Left hindlimb (tissue), 1 donor: ENCODE results near the gene REL.

Experiments used
- DNase-seq: peaks from one replicate; pipeline ENCODE4 v3.0.0-alpha.2; 2018

REL gene

DNA sequence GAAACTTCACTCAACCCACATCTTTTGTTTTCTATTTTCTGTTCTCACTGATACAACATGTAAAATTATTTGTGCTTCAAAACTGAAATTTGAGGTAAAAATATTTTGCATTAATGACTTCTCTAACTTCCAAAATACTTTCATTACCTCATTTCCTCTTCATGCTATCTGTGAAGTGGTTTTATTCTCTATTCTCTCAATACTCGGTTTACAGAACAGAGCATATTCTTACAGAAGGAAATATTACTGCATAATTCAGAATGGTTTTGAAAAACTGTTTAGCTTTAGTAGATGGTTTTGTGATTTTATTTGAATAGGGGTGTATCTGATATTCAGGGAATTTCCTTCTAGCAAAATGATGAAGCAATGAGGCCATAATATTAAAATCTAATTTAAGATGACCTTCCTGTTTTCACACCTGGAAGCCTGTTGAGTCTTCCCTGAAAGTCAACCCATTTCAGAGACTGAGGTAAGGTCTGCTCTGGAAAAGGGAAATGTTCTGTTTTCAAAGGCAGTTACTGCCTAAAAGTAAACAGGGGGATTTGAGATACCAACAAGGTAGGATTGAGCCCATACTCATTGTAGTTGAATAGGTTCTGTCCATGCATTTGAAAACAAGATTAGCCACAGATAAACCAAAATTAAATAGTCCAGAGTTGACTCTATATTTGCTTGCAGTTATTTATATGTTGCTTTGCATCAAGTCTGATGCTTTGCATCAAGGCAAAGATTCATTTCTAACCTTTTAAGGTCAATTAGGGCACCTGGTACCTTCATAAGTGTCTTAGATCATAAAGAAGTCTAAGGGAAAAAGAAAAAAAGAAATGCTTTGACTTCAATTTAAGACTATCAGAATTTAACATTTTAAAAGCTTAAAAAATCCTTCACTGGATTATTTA, 85.4 kb downstream of the REL start:
- DNase-seq, result no peak

DNA sequence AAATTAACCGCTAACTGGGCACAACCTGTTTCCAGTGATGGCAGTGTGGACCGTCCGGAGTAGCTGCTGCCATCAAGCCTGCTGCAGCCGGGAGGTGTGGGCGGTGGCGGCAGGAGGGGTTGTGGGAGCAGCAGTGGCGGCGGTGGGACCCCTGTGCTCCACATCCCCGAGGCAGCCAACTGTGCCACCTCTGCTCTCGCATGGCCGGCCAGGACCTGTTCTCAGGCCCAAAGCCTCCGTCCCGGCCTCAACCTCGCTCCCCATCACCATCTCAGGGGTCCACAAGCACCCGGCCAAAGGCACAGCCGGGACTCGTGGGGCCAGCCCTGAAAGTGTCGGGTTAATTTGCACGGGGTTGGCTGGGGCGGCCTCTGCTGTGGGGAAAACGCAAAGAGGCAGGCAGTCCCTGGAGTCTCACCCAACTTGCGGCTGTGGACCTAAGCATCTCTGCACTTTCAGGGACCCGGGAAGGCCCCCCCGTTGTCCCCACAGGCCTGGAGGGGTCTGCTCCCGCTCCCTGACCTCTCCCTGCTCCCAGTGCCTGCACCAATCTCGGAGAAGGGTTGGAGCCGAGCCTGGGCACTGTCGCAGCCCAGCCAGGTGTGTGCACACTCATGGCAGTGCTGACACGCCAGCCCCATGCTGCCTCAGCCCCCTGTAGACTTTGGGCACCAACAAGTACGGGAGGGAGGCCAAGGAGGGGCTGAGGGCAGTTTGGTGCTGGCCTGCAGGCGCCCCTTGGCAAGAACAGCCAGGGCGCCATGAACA, 91.7 kb downstream of the REL start:
- DNase-seq, result no peak

DNA sequence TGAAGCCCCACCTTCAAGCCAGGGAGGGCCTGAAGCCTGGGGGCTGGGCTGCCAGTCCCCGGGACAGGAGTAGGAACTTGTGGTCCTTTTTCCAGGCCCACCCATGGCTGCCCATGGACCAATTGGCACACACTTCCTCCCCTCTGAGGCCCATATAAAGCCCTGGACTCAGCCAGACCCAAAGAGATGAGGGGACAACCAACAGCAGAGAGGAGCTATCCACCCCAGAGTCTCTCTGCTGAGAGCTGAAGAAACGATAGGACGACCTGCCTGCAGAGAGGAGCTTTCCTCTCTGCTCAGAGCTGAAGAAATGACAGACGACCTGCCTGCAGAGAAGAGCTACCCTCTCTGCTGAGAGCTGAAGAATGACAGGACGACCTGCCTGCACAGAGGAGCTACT, 92.3 kb downstream of the REL start:
- DNase-seq, result no peak

DNA sequence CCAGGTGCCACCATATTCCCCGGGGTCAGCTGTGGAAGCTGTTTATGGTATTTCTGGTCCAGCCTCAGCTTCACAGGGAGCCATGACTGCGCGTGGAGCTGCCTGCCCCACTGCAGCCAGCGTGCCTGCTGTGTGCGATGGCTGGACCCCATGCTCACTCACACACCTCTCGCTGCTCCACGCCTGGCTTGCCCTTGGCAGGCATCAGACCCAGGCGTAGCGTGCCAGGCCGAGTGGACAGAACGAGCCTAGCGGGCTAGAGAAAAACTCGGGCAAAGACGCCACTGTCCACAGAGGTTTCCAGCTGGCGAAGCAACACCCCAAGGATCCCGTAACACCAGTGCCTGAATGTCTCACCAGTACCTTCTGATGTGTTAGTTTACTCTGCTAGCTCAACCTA, 93.3 kb downstream of the REL start:
- no peak for DNase-seq
